ACHN (cell line): ENCODE results near the gene ATP2A1.

Source experiments
- DNase-seq: peaks from one replicate; pipeline ENCODE4 v3.0.0-alpha.2; 2015
- in situ Hi-C: cut with HindIII; loops from 2 replicates; pipeline ENCODE4 v1.10.0; 2017; ENCODE audit warnings: low sequenced_read_pairs, low pct_ligation_motif_present, low pct_unique_long_range_greater_than_20kb

ATP2A1 gene

DNA sequence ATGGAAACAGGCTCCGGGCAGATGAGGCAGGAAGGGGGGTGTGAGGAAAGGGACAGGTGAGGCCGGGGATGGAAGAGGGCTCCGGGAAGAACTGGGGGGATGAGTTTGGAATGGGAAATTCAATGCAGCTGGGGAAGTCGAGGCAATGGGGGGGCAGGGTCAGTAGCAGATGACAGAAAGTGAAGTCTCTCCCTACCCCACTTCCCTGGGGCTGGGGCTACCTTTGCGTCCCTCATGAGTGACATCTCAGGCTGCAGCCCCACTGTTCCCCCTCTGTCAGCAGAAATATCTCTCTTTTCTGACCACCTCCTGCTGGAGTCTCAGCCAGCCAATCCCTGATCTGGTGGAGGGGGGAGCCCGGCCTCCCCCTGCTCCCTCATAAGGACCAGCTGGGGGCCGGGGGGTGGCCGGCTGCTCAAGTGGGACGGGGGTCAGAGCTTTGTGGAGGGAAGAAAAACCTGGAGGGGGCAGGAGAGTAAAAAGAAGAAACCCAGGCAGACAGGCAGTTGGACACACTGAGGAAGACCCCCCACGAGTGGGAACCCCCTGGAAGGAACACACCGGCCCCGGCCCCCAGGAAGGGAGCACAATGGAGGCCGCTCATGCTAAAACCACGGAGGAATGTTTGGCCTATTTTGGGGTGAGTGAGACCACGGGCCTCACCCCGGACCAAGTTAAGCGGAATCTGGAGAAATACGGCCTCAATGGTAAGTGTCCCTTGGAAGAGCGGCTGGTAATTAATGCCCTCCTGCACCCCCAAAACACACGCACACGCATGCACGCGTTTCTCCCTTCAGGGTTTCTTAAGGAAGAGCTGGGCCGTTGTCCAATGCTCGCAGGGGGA lies at the start of gene ATP2A1:
TSS of gene ATP2A1 (plus strand) at position 406 of the 844 bp plus-strand sequence. CDS start at position 590, 184 bp downstream.
- in situ Hi-C loops = no loop called here
- no peak for DNase-seq

DNA sequence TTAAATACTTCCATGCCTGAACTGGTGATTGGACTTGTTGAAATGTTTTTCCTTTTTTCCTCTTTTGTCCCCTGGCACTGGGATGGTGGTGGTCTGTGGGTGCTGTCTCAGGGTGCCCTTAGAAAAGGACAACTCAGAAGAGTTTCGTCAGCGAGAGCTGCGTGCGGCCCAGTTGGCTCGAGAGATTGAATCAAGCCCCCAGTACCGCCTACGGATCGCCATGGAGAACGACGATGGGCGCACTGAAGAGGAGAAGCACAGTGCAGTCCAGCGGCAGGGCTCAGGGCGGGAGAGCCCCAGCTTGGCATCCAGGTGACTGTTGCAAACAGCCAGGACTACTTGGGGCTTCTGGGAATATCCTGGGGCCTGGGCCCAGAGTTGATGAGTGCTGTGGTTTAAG lies 48.5 kb upstream of the ATP2A1 start:
- in situ Hi-C loops = no loop called here
- DNase-seq = no peak

DNA sequence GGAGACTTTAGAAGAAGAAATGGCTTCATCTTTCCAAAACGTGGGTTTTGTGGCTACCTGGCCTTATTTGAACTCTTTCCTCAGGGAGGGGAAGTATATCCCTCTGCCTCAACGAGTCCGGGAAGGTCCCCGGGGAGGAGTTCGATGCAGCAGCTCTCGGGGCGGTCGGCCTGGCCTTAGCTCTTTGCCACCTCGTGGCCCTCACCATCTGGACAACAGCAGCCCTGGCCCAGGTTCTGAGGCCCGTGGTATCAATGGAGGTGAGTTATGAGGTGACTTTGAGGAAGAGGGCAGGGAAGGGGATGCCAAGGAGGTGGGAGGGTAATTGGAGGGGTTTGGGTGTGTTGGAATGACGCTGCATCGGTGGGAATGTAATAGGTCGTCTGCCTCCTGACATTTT lies 47.8 kb upstream of the ATP2A1 start:
- in situ Hi-C loops = no loop called here

DNA sequence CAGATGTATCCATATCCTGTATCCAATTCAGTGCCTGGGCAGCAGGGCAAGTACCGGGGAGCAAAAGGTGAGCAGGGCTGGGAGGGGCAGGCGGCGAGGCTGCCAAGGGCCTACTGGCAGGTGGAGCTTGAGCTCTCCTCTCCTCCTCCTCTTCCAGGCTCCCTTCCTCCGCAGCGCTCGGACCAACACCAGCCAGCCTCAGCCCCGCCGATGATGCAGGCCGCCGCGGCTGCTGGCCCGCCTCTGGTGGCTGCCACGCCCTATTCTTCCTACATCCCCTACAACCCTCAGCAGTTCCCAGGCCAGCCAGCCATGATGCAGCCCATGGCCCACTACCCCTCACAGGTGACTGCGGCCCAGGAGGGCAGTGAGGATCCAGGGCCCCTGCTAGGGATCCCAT lies 43.9 kb upstream of the ATP2A1 start:
- in situ Hi-C loops = no loop called here
- DNase-seq = no peak

More for the DNA sequence above, 47.8 kb upstream of the ATP2A1 start:
- no peak for DNase-seq

DNA sequence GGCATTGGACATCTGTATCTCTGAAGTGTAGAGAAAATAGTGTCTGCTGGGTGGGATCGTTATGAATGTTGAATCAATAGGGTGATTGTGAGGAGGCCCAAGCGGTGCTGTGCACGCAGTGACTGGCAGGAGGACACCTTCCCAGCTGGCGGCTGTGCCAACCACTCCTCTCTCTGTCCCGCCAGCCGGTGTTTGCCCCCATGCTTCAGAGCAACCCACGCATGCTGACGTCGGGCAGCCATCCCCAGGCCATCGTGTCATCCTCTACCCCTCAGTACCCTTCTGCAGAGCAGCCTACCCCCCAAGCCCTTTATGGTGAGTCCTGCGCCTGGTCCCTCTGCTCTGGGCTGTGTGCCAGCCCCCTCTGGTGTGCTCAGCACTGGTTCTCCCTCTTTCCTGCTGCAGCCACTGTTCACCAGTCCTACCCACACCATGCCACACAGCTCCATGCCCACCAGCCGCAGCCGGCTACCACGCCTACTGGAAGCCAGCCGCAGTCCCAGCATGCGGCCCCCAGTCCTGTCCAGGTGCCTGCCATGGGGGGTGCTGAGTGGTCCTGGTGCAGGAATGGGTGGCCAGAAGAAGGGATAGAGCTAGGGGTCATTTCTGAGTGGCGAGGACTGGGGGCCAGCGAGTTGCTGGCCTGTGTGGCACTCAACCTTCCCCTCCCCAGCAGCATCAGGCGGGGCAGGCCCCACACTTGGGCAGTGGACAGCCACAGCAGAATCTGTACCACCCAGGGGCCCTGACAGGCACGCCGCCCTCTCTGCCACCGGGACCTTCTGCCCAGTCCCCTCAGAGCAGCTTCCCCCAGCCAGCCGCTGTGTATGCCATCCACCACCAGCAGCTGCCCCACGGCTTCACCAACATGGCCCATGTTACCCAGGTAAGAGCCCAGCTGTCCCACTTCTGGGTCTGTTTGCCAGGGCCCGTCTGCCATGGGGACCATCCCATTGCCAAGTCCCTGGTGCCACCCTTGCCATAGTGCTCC lies 43.1 kb upstream of the ATP2A1 start:
- DNase-seq = no peak
- in situ Hi-C loops = no loop called here

DNA sequence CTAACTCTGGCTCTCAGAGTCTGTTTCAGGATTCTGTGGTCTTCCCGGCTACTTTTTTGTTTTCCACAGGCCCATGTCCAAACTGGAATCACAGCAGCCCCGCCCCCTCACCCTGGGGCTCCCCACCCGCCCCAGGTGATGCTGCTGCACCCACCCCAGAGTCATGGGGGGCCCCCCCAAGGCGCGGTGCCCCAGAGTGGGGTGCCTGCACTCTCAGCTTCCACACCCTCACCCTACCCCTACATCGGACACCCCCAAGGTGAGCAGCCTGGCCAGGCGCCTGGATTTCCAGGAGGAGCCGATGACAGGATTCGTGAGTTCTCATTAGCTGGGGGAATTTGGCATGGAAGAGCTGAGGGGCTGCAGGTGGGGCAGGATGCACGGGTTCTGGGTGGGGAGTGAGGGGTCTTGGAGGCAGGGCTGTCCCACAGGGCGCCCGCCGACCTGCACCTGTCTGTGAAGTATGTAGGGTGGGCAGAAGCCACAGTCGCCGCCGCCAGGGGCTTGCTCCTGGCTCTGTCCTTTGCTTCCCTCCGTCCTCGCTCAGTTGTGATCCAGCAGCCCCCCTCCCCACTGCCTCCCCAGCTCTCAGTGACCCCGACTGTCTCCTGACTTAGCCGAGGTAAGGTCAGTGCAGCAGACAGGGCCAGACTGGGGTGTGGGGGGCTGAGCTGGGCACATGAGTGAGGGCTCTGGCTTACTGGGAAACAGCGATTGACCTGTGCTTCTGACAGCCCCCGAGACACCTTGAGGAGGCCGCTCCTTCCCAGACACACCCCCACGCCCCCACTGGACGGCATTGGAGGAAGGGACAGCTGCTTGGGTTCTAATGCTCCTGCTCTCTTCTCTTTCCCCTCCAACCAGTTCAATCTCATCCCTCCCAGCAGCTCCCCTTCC lies 42.2 kb upstream of the ATP2A1 start:
- no peak for DNase-seq
- in situ Hi-C loops = no loop called here

DNA sequence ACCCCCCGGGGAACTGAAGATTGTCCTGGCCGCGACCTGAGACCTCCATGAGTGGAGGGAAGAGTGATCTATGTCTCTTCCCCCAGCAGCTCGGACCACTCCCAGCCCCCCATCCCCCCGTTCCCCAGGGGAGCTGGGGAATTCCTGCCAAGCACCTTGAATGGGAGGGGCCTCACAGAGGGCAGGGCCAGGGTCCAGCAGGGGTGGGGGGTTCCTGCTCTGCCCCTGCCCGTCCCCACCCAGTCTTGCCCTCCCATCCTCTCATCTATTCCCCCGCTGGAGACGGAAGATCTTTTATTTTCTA lies 41.6 kb upstream of the ATP2A1 start:
- in situ Hi-C loops = no loop called here

DNA sequence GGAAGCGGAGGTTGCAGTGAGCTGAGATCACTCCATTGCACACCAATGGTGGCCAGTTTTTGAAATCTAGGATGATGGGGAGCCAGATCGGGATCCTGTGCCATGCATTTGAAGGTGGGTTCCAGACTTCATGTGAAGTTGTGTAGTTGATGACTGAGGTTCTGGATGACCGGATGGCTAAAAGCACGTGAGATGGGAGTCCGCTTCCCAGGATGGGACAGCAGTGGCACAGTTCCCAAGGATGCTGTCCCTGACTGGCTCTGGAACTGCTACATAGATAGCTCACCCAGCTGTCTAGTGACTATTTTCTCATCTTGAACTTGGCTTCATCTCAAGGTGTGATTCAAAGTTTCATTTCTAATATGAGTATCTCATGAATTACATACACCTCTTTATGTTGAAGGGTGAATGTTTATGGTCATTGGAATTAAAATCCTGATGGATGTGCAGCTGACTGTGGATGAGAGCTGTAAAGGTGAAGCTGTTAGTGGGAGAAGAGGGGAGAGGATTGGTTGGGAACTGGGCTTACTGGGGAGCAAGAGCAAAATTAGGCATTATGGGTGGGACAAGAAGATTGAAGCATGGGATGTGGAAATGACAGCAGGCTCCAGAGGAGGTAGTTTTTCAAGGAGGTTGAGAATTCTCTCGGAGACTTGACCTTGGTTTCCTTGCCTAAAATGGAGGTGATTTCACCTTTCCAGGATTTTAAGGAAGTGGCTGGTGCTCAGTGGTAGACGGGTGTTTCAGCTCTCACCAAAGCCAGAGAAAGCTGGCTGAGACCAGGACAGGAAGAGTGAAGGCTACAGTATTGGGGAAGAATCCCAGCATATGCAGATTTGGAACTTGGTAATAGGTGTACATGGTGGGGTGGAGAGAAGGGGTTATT lies 40.4 kb upstream of the ATP2A1 start:
- no peak for DNase-seq
- in situ Hi-C loops = no loop called here

More for the DNA sequence above, 41.6 kb upstream of the ATP2A1 start:
- DNase-seq = no peak

DNA sequence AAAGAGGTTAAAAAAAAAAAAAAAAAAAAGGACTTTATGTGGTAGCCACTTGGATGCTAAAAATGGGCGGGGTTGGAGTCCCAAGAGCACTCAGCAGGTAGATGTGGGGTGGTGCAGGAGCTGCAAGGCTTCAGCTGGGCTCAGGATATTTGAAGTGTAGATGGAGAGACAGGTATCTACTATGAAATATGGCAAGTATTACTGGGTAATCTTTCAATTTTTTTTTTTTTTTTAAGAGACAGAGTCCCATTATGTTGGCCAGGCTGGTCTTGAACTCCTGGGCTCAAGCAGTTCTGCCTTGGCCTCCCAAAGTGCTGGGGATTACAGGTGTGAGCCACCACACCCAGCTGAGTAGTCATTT lies 39.8 kb upstream of the ATP2A1 start:
- no peak for DNase-seq
- in situ Hi-C loops = no loop called here

DNA sequence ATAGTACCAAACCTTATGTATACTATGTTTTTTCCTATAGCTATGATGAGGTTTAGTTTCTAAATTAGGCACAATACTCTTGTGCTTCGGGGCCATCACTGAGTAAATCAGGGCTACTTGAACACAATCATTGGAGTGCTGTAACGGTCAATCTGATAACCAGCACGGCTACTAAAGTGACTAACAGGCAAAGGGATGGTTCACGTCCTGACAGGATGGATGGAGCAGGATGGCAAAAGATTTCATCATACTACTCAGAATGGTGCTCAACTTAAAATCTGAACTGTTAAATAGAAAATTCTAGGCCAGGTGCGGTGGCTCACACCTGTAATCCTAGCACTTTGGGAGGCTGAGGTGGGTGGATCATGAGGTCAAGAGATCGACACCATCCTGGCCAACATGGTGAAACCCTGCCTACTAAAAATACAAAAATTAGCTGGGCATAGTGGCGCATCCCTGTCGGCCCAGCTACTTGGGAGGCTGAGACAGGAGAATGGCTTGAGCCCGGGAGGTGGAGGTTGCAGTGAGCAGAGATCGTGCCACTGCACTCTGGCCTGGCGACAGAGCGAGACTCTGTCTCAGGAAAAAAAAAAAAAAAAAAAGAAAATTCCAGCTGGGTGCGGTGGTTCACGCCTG lies 39.2 kb upstream of the ATP2A1 start:
- DNase-seq = no peak
- in situ Hi-C loops = no loop called here

DNA sequence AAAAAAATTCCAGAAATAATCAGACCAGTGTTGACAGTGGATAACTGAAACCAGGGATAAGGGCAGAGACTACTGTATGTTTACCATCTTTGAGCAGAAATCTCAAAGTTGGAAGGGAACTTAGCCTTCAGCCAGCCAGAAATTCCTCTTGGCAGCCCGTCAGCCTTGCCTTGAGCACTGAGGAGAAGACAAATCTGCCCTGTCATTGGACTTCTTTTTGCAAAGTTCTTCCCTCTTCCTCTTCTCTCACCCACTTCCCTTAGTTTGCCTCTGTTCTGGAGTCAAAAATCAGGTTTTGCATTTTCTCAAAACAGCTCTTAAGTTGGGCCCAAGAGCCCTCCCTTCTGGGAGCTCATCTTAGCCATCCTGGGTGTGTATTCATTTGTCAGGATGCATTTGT lies 38.4 kb upstream of the ATP2A1 start:
- in situ Hi-C loops = no loop called here
- DNase-seq = no peak

DNA sequence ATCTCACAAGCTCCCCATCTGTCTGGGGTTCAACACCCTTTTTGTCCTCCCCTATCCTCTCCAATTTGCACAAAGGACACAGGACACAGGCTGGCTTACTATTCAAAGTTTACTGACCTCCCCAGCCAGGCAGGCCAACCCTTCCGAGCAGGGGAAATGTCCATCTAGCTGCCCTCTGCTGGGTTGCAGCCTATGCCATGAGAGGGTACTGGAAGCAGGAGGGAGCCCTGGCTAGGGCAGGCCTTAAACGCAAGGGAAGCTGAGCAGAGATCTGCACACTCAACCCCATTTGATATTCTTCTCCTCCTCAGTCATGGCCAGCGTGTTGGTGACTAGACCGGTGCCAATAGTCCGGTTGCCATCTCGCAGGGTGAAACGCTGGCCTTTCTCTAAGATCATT lies 35.6 kb upstream of the ATP2A1 start:
- no peak for DNase-seq
- in situ Hi-C loops = no loop called here

DNA sequence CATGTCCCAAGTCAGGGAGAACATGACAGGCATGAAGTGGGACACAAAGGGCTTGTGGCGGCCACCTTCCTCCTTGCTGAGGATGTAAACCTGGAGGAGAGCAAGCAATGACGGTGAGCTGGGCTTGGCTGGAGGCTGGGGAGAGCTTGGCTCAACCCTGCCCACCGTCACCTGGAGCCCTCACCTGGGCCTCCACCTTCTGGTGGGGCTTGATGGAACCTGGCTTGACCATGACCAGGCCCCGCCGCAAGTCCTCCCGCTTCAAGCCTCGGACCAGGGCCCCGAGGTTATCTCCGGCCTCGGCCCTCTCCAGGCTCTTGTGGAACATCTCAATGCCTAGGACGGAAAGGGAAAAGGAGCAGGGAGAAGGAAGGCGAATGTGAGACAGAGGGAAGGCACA lies 34.5 kb upstream of the ATP2A1 start:
- in situ Hi-C loops = no loop called here
- no peak for DNase-seq

DNA sequence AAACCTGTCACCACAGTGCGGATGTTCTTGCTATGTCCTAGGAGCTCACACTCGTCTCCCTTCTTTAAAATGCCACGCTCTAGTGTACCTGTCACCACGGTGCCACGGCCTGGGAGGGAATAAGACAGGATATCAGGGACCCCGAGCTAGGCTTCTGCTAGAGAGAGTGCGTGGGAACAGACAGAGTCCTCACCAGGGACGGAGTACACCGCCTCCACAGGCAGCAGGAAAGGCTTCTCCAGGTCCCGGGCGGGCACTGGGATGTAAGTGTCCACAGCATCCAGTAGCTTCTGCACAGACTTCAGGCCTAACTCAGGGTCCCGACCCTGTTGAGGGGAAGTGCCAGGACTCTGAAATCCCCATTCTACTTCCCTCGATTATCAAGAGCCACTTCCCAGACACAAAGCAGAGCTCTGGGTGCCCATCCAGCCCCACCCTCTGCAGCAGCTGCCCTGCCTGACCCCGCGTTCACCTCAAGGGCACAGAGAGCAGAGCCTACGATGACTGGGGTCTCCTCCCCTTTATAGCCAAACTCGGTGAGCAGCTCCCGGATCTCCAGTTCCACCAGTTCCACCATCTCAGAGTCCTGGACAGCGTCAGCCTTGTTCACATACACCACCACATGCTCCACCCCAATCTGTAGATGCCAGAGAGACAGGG lies 33.9 kb upstream of the ATP2A1 start:
- DNase-seq = no peak
- in situ Hi-C loops = no loop called here

DNA sequence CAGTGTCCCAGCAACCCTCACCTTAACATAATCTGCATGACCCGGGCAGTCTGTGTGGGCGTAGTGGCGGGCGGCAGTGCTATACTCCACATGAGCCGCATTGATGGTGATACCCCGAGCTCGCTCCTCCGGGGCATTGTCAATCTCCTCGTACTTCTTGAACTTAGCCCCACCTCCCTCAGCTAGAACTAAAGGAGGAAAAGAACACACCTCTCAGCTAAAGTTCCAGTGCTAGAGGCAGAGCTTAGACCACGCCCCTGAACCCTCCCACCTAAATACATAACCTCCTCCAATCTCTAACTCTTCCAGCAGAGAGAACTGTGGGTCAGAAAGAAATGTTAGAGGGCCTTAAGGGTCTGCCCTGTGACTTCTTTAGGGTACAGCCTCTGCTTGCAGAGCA lies 33.0 kb upstream of the ATP2A1 start:
- in situ Hi-C loops = no loop called here
- DNase-seq = peak; percentile 78

DNA sequence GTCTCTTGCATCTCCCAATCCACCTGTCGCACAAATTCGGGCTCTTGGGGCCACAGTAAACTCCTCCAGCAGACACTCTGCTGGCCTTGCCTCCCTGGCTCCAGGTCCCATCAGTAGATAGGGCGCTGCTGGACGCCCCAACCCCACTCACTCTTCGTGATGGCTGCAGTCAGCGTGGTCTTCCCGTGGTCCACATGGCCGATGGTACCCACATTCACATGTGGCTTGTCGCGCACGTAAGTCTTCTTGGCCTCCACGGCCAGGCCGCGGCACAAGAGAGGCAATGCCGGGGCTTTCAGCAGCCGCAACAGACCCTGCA lies 32.6 kb upstream of the ATP2A1 start:
- DNase-seq = peak; percentile 12
- in situ Hi-C loops = no loop called here
